ENCODE results near the gene LRRC23. TPM values are rescaled to one million over a fixed set of nuclear protein-coding genes. Genes with fewer than 3 reads are reported as not detected.

LRRC23 gene
- total and polyA plus RNA-seq, 2 donors (not counting 1 experiment from before 2014, with no cell fraction given), result 5.3 to 14.4 TPM

GRCh38 chr12:6946920-6947374, 42.3 kb downstream of the LRRC23 start:
- DNase-seq (no peak), ATAC-seq (ENCODE audit: low read depth) (no peak)
- Histone ChIP-seq H3K4me2 (replicated peaks; ENCODE audit: low read depth, low read length, poor library complexity, severe bottlenecking) (peak overlapping the region; percentile 99), H3K4me1 (ENCODE audit: control insufficient read depth in 2 of 2, insufficient read depth in 2 of 2, low read length in 2 of 2) (peaks cover 70 to 88% of the 10 kb centered on the region in 2 donors), H3K9me3 (ENCODE audit: control extremely low read depth in 1 of 3, control insufficient read depth in 2 of 3, insufficient read depth in 1 of 3, low read length in 2 of 3) (no peaks in the 10 kb centered on the region), H3K9ac (ENCODE audit: low read length) (peak overlapping the region; percentile 89), H3K4me3 (ENCODE audit: control extremely low read depth in 1 of 5, extremely low read depth in 1 of 5, insufficient read depth in 1 of 5, low read depth in 2 of 5, low read length in 4 of 5) (peak overlapping the region in 4 of 5 experiments; percentile 41 to 92 (median 64)), H3K27me3 (replicated peaks in 1 of 4; ENCODE audit: control extremely low read depth in 1 of 4, control insufficient read depth in 3 of 4, insufficient read depth in 4 of 4, low read length in 3 of 4) (no peaks in the 10 kb centered on the region), H3K36me3 (replicated peaks in 1 of 2; ENCODE audit: control extremely low read depth in 1 of 2, control insufficient read depth in 1 of 2, extremely low read depth in 1 of 2, insufficient read depth in 2 of 2, low read length in 1 of 2) (peaks cover 0 to 9% of the 10 kb centered on the region in 2 experiments), H2AFZ (ENCODE audit: insufficient read depth, low read depth, low read length, poor library complexity, severe bottlenecking) (peak overlapping the region; percentile 3), H3K79me2 (ENCODE audit: control insufficient read depth, insufficient read depth, low read length) (peaks cover 33% of the 10 kb centered on the region), H4K20me1 (ENCODE audit: control insufficient read depth, insufficient read depth, low read length, poor library complexity, severe bottlenecking) (peaks cover 9% of the 10 kb centered on the region), H3K27ac (ENCODE audit: low read length in 2 of 2) (peak overlapping the region; percentile 93 to 99)
- H3K27me3 Mint-ChIP-seq, result no peaks in the 10 kb centered on the region
- H3K4me3 Mint-ChIP-seq, result peak overlapping the region; percentile 97
- POLR2A ChIA-PET, result interaction anchor here (0.6 to 18.5 kb wide), 5 partner anchors 9 to 339 kb away, joined by 3 to 662 read pairs (median 4); partner anchors contain the start of genes EMG1, MLF2, PHB2 and PTPN6
- H3K4me1 Mint-ChIP-seq, result peaks cover 78% of the 10 kb centered on the region
- CTCF ChIA-PET, result interaction anchor here (0.7 to 16.6 kb wide), 12 partner anchors 9 to 257 kb away, joined by 3 to 944 read pairs (median 5); partner anchors contain the start of genes LPCAT3, SPSB2 and ZNF384
- H3K9me3 Mint-ChIP-seq (ENCODE audit: insufficient read depth), result no peaks in the 10 kb centered on the region
- intact Hi-C loops (cut with micrococcal nuclease), result loop anchor here (1.0 to 10.0 kb wide), 2 partner anchors 7 to 312 kb away; partner anchors contain the start of gene LPAR5
- peak overlapping the region; percentile 97 for H3K27ac Mint-ChIP-seq
- 59% methylated on average over 4 of the region's 8 CpGs for WGBS (ENCODE audit: insufficient coverage)
- no peak for TF ChIP-seq EZH2 (IDR thresholded peaks at IDR 0.05; ENCODE audit: borderline replicate concordance, insufficient read depth, low read depth, low read length, poor library complexity, severe bottlenecking)
- TF ChIP-seq, protein P1, sequence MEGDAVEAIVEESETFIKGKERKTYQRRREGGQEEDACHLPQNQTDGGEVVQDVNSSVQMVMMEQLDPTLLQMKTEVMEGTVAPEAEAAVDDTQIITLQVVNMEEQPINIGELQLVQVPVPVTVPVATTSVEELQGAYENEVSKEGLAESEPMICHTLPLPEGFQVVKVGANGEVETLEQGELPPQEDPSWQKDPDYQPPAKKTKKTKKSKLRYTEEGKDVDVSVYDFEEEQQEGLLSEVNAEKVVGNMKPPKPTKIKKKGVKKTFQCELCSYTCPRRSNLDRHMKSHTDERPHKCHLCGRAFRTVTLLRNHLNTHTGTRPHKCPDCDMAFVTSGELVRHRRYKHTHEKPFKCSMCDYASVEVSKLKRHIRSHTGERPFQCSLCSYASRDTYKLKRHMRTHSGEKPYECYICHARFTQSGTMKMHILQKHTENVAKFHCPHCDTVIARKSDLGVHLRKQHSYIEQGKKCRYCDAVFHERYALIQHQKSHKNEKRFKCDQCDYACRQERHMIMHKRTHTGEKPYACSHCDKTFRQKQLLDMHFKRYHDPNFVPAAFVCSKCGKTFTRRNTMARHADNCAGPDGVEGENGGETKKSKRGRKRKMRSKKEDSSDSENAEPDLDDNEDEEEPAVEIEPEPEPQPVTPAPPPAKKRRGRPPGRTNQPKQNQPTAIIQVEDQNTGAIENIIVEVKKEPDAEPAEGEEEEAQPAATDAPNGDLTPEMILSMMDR (IDR thresholded peaks at IDR 0.05), result no peak

- Histone ChIP-seq H3K36me3 (replicated peaks in 1 of 2; ENCODE audit: control extremely low read depth in 1 of 2, control insufficient read depth in 1 of 2, extremely low read depth in 1 of 2, insufficient read depth in 2 of 2, low read length in 1 of 2) (peaks cover 0 to 15% of the 10 kb centered on the region in 2 experiments), H3K9ac (ENCODE audit: low read length) (no peak overlapping the region), H3K9me3 (ENCODE audit: control extremely low read depth in 1 of 3, control insufficient read depth in 2 of 3, insufficient read depth in 1 of 3, low read length in 2 of 3) (no peaks in the 10 kb centered on the region), H2AFZ (ENCODE audit: insufficient read depth, low read depth, low read length, poor library complexity, severe bottlenecking) (no peak overlapping the region), H3K4me1 (ENCODE audit: control insufficient read depth in 2 of 2, insufficient read depth in 2 of 2, low read length in 2 of 2) (peaks cover 70 to 84% of the 10 kb centered on the region in 2 donors), H3K4me2 (replicated peaks; ENCODE audit: low read depth, low read length, poor library complexity, severe bottlenecking) (peak overlapping the region; percentile 27), H3K79me2 (ENCODE audit: control insufficient read depth, insufficient read depth, low read length) (peaks cover 40% of the 10 kb centered on the region), H3K4me3 (ENCODE audit: control extremely low read depth in 1 of 5, extremely low read depth in 1 of 5, insufficient read depth in 1 of 5, low read depth in 2 of 5, low read length in 4 of 5) (no peak overlapping the region), H4K20me1 (ENCODE audit: control insufficient read depth, insufficient read depth, low read length, poor library complexity, severe bottlenecking) (peaks cover 16% of the 10 kb centered on the region), H3K27me3 (replicated peaks in 1 of 4; ENCODE audit: control extremely low read depth in 1 of 4, control insufficient read depth in 3 of 4, insufficient read depth in 4 of 4, low read length in 3 of 4) (no peaks in the 10 kb centered on the region), H3K27ac (ENCODE audit: low read length in 2 of 2) (peak overlapping the region; percentile 93 to 99)
- Mint-ChIP-seq H3K4me1 (peaks cover 78% of the 10 kb centered on the region), H3K27ac (peak overlapping the region; percentile 97), H3K4me3 (peak overlapping the region; percentile 65), H3K27me3 (no peaks in the 10 kb centered on the region), H3K9me3 (ENCODE audit: insufficient read depth) (no peaks in the 10 kb centered on the region)
- peak; percentile 49 for DNase-seq
- intact Hi-C loops (cut with micrococcal nuclease), result loop anchor here (10.0 kb wide), 1 partner anchor 313 kb away; the partner anchor contains the start of gene LPAR5
- TF ChIP-seq, protein P1 (IDR thresholded peaks at IDR 0.05), result no peak
- no peak for TF ChIP-seq EZH2 (IDR thresholded peaks at IDR 0.05; ENCODE audit: borderline replicate concordance, insufficient read depth, low read depth, low read length, poor library complexity, severe bottlenecking)
- POLR2A ChIA-PET, result interaction anchor here (1.1 to 18.5 kb wide), 4 partner anchors 10 to 194 kb away, joined by 3 to 662 read pairs (median 4); partner anchors contain the start of genes EMG1, MLF2, PHB2 and PTPN6
- CTCF ChIA-PET, result interaction anchor here (0.7 to 16.6 kb wide), 10 partner anchors 10 to 258 kb away, joined by 3 to 944 read pairs (median 4); partner anchors contain the start of genes LPCAT3, SPSB2 and ZNF384
- ATAC-seq (ENCODE audit: low read depth), result no peak
- 63% methylated on average over 7 of the region's 8 CpGs for WGBS (ENCODE audit: insufficient coverage)
These were observed 43.0 kb downstream of the LRRC23 start for GRCh38 chr12:6947615-6948014.

Measured in B cell (primary cell).